ENCODE measurements around the gene MRLN.

DNA sequence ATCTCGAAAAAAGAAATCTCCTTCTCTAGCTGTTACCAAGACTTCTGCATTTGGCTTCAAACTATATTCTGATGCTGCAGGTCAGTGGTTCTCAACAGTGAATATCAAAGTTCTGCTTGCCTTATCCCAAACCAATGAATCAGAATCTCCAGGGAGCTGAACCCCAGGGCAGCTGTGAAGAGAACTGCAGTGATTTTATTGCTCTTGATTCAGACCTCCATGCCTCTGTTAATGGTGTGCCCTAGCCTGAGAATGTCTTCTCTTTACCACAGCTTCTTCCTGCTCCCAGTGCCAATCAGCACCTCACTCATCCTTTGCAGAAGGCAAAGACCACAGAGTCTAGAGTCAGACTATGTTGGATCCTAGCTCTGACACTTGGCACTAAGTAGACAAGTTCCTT, 46.2 kb upstream of the MRLN start:
- TF ChIP-seq, protein P1, sequence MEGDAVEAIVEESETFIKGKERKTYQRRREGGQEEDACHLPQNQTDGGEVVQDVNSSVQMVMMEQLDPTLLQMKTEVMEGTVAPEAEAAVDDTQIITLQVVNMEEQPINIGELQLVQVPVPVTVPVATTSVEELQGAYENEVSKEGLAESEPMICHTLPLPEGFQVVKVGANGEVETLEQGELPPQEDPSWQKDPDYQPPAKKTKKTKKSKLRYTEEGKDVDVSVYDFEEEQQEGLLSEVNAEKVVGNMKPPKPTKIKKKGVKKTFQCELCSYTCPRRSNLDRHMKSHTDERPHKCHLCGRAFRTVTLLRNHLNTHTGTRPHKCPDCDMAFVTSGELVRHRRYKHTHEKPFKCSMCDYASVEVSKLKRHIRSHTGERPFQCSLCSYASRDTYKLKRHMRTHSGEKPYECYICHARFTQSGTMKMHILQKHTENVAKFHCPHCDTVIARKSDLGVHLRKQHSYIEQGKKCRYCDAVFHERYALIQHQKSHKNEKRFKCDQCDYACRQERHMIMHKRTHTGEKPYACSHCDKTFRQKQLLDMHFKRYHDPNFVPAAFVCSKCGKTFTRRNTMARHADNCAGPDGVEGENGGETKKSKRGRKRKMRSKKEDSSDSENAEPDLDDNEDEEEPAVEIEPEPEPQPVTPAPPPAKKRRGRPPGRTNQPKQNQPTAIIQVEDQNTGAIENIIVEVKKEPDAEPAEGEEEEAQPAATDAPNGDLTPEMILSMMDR (conservative IDR thresholded peaks at IDR 0.05 in 1 of 2, IDR thresholded peaks at IDR 0.05 in 1 of 2; ENCODE audit: extremely low read depth in 1 of 2, insufficient read depth in 1 of 2, low read depth in 1 of 2, low read length in 2 of 2), result no peak
- no peak for TF ChIP-seq EZH2 (IDR thresholded peaks at IDR 0.05; ENCODE audit: borderline replicate concordance, low read length)
